ENCODE measurements around the gene ERC2. TPM values are rescaled to one million over a fixed set of nuclear protein-coding genes. Genes with fewer than 3 reads are reported as not detected.

The ERC2 gene
- total and polyA plus RNA-seq, 2 donors (not counting 3 experiments of a cell fraction or from before 2014, with no cell fraction given) = 5.6 to 15.5 TPM

GRCh38 chr3:56023546-56023945 is 444.7 kb downstream of the ERC2 start:
- no peaks in the 10 kb centered on the region for H3K36me3 ChIP-seq (ENCODE audit: control insufficient read depth in 2 of 2, extremely low read depth in 1 of 2, insufficient read depth in 2 of 2, low read length in 2 of 2)
- no peak overlapping the region for H3K4me3 ChIP-seq (replicated peaks in 1 of 3; ENCODE audit: insufficient read depth in 1 of 3, low read depth in 1 of 3, low read length in 3 of 3)
- no peaks in the 10 kb centered on the region for H3K9me3 ChIP-seq (replicated peaks; ENCODE audit: control insufficient read depth, insufficient read depth, low read length)
- ChIA-PET CTCF (interaction anchor here (0.6 to 2.8 kb wide), 2 partner anchors 19 to 420 kb away, joined by 3 to 9 read pairs; no protein-coding TSS in a partner anchor), POLR2A (interaction anchor here (0.6 kb wide), 1 partner anchor 82 kb away, joined by 11 read pairs; no protein-coding TSS in a partner anchor)
- no TSS peak for BruUV-seq (replicated peaks)
- no peak overlapping the region for H3K27ac ChIP-seq (ENCODE audit: insufficient read depth, low read depth, low read length)
- no peaks in the 10 kb centered on the region for H4K20me1 ChIP-seq (replicated peaks; ENCODE audit: control insufficient read depth, extremely low read depth, insufficient read depth, low read length)
- FAIRE-seq = no peak
- dilution Hi-C loops (cut with MboI; ENCODE audit: extremely low pct_ligation_motif_present, low sequenced_read_pairs) (no loop called here), intact Hi-C loops (cut with micrococcal nuclease) (no loop called here)
- no peaks in the 10 kb centered on the region for H3K9me1 ChIP-seq (replicated peaks; ENCODE audit: control insufficient read depth, extremely low read depth, insufficient read depth, low read length)
- no peak for DNase-seq (ENCODE audit: low read depth, low spot score)
- H3K4me1 ChIP-seq (ENCODE audit: control insufficient read depth, extremely low read depth, insufficient read depth, low read length) = no peaks in the 10 kb centered on the region
- H3K27me3 ChIP-seq (ENCODE audit: control insufficient read depth in 2 of 2, insufficient read depth in 2 of 2, low read length in 2 of 2) = no peaks in the 10 kb centered on the region
- no peak overlapping the region for H3K4me2 ChIP-seq (ENCODE audit: insufficient read depth, low read length)
- no peaks in the 10 kb centered on the region for H3K79me2 ChIP-seq (ENCODE audit: control insufficient read depth, insufficient read depth, low read length)
- no peak overlapping the region for H3K9ac ChIP-seq (replicated peaks; ENCODE audit: extremely low read depth, insufficient read depth, low read length)
- no peak for TF ChIP-seq MAX (IDR thresholded peaks at IDR 0.05; ENCODE audit: insufficient read depth, insufficient read length)
- TF ChIP-seq GATA2 (IDR thresholded peaks at IDR 0.05; ENCODE audit: insufficient read depth, insufficient read length, low read depth, low read length) = no peak
- no peak for TF ChIP-seq POLR2AphosphoS5 (IDR thresholded peaks at IDR 0.05; ENCODE audit: insufficient read depth, low read depth, low read length)
- TF ChIP-seq POLR2A (IDR thresholded peaks at IDR 0.05; ENCODE audit: low read depth, low read length) = no peak
- TF ChIP-seq JUN (IDR thresholded peaks at IDR 0.05; ENCODE audit: borderline replicate concordance, insufficient read depth, insufficient read length, low read depth) = no peak
- TF ChIP-seq CTCF (IDR thresholded peaks at IDR 0.05; ENCODE audit: extremely low read depth in 1 of 2, insufficient read depth in 1 of 2, low read depth in 1 of 2, low read length in 2 of 2) = no peak
- TF ChIP-seq FOS (IDR thresholded peaks at IDR 0.05; ENCODE audit: borderline replicate concordance, insufficient read depth, low read length) = no peak
- no peak for TF ChIP-seq MYC (IDR thresholded peaks at IDR 0.05; ENCODE audit: low read depth, low read length)
- no peak for TF ChIP-seq EZH2 (IDR thresholded peaks at IDR 0.05; ENCODE audit: borderline replicate concordance, low read depth, low read length, severe bottlenecking)
- H2AFZ ChIP-seq (ENCODE audit: low read depth, low read length) = no peak overlapping the region
